Stimulated activated CD8-positive, alpha-beta memory T cell treated with anti-CD3 and anti-CD28 coated beads, Interleukin-4, amount 100 ng/mL, for 1 hour (primary cell): ENCODE measurements around the gene TEF.

ENCODE experiments used
- DNase-seq, 2 donors: peaks; one replicate each; pipeline ENCODE4 v3.0.0-alpha.2; 2020; ENCODE audit warnings: low read depth in 2 of 2, low spot score in 1 of 2

TEF gene

DNA sequence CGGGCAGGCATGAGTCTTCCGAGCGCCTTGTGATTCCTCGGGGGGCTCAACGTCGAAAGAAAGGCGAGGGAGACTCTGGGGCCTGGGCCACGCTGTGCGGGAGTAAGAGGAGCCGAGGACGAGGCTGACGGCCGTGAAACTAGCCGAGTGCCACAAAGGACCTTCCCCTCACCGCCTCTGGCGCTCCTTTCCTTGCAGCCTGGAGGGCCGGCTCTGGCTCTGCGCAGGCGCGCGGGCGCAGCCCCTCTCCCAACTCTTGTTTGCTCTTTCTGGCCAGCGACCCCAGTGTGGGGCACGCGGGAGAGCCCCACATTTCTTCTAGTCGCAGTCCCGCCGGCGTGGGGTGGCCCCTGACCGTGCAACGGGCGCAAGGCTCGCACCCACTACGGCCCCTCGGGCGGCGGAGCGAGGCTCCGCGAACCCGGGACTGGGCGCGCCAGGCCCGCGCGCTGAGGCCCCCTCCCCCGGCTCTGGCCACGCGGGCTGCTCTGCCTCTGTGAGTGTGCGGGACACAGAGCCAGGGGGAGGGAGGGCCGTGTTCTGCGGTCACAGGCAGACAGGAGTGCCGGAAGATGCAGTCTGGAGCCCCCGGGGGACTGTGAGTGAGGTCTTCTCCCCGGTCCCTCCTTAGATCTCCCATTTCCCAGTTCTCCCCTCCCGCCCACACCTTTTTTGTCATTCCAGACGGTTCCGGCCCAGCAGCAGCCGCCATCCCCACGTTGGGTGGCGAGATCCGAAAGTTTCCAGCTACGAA, 65.9 kb downstream of the TEF start:
- peak in 1 of 2 donors; percentile 30 for DNase-seq

DNA sequence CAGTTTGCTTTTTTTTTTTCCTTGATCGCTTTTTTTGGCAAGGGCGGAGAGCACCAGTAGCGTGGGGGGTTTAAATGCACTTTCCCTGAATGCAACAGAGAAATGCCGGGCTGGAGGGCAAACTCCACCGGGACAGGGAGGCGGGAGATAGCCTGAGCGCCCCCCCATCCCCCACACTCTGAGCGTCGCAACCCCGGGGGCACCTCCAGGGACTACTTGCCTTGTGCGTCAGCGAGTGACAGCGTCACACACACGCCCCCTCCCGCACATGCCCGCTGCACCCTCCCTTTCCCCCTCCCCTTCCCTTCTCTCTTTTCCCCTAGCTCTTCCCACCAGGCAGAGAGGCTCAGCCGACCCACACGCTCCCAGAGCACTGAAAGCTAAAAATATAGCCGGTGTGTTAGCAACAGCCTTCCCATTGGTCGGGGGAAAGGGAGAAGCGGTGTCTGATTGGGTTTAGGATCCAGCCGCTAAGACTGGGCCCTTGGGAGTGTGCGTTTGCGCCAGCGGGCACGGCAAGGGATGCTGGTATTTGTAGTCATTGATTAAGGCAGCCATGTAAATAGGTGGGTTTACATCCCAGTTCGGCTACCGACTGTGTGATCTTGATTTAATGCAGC, 66.6 kb downstream of the TEF start:
- DNase-seq: peak; percentile 67 to 83
